ENCODE data around the gene CACNA1C. TPM values are rescaled to one million over a fixed set of nuclear protein-coding genes. Genes with fewer than 3 reads are reported as not detected.

The CACNA1C gene
- total and polyA plus RNA-seq, 5 donors, result 34.6 to 163 (median 123) TPM

- Histone ChIP-seq H3K4me1 (ENCODE audit: control insufficient read depth, insufficient read depth, low read length) (no peaks in the 10 kb centered on the region), H3K4me3 (ENCODE audit: low read length) (no peak overlapping the region), H3K27ac (ENCODE audit: low read length) (no peak overlapping the region), H3K9me3 (ENCODE audit: control insufficient read depth, low read length) (no peaks in the 10 kb centered on the region), H3K27me3 (ENCODE audit: control insufficient read depth, insufficient read depth) (no peaks in the 10 kb centered on the region)
- 68% methylated on average over 15 of the region's 15 CpGs for WGBS
- DNase-seq, result no peak
- intact Hi-C loops (cut with DNase I), result no loop called here
- ATAC-seq, result no peak
Observed at GRCh38 chr12:2627076-2627834, 574.5 kb downstream of the CACNA1C start.

- 63% methylated on average over 11 of the region's 11 CpGs for WGBS
- no peak overlapping the region for H3K4me3 ChIP-seq (ENCODE audit: low read length)
- no peaks in the 10 kb centered on the region for H3K27me3 ChIP-seq (ENCODE audit: control insufficient read depth, insufficient read depth)
- no peak for ATAC-seq
- no peak overlapping the region for H3K27ac ChIP-seq (ENCODE audit: low read length)
- no peaks in the 10 kb centered on the region for H3K9me3 ChIP-seq (ENCODE audit: control insufficient read depth, low read length)
- DNase-seq, result no peak
- intact Hi-C loops (cut with DNase I), result no loop called here
- no peaks in the 10 kb centered on the region for H3K4me1 ChIP-seq (ENCODE audit: control insufficient read depth, insufficient read depth, low read length)
Observed at GRCh38 chr12:2627835-2628191, 575.0 kb downstream of the CACNA1C start.

GRCh38 chr12:2628401-2628800 lies 575.6 kb downstream of the CACNA1C start:
- Histone ChIP-seq H3K4me1 (ENCODE audit: control insufficient read depth, insufficient read depth, low read length) (no peaks in the 10 kb centered on the region), H3K27me3 (ENCODE audit: control insufficient read depth, insufficient read depth) (no peaks in the 10 kb centered on the region), H3K27ac (ENCODE audit: low read length) (no peak overlapping the region), H3K9me3 (ENCODE audit: control insufficient read depth, low read length) (no peaks in the 10 kb centered on the region), H3K4me3 (ENCODE audit: low read length) (no peak overlapping the region)
- no peak for ATAC-seq
- intact Hi-C loops (cut with DNase I), result no loop called here
- 89% methylated on average over 6 of the region's 6 CpGs for WGBS
- no peak for DNase-seq

GRCh38 chr12:2629051-2629450 lies 576.3 kb downstream of the CACNA1C start:
- intact Hi-C loops (cut with DNase I), result no loop called here

GRCh38 chr12:2631653-2632350 lies 579.0 kb downstream of the CACNA1C start:
- DNase-seq (peak in 1 of 3 donors; percentile 43), ATAC-seq (peak; percentile 46 to 75)
- Histone ChIP-seq H3K27me3 (ENCODE audit: control insufficient read depth, insufficient read depth) (no peaks in the 10 kb centered on the region), H3K4me3 (ENCODE audit: low read length) (no peak overlapping the region), H3K9me3 (ENCODE audit: control insufficient read depth, low read length) (no peaks in the 10 kb centered on the region), H3K4me1 (ENCODE audit: control insufficient read depth, insufficient read depth, low read length) (no peaks in the 10 kb centered on the region), H3K27ac (ENCODE audit: low read length) (peak overlapping the region; percentile 26)
- 62% methylated on average over 16 of the region's 16 CpGs for WGBS
- intact Hi-C loops (cut with DNase I), result no loop called here

More at GRCh38 chr12:2629051-2629450, 576.3 kb downstream of the CACNA1C start:
- H3K27me3 ChIP-seq (ENCODE audit: control insufficient read depth, insufficient read depth), result no peaks in the 10 kb centered on the region
- DNase-seq (no peak), ATAC-seq (no peak)
- H3K27ac ChIP-seq (ENCODE audit: low read length), result no peak overlapping the region
- no peaks in the 10 kb centered on the region for H3K4me1 ChIP-seq (ENCODE audit: control insufficient read depth, insufficient read depth, low read length)
- WGBS, result 89% methylated on average over 5 of the region's 5 CpGs
- H3K9me3 ChIP-seq (ENCODE audit: control insufficient read depth, low read length), result no peaks in the 10 kb centered on the region
- no peak overlapping the region for H3K4me3 ChIP-seq (ENCODE audit: low read length)

- DNase-seq, result no peak
- Histone ChIP-seq H3K4me1 (ENCODE audit: control insufficient read depth, insufficient read depth, low read length) (no peaks in the 10 kb centered on the region), H3K4me3 (ENCODE audit: low read length) (no peak overlapping the region), H3K9me3 (ENCODE audit: control insufficient read depth, low read length) (no peaks in the 10 kb centered on the region), H3K27ac (ENCODE audit: low read length) (no peak overlapping the region), H3K27me3 (ENCODE audit: control insufficient read depth, insufficient read depth) (no peaks in the 10 kb centered on the region)
- 92% methylated on average over 16 of the region's 16 CpGs for WGBS
- intact Hi-C loops (cut with DNase I), result no loop called here
- ATAC-seq, result no peak
Observed at GRCh38 chr12:2633176-2633824, 580.5 kb downstream of the CACNA1C start.

GRCh38 chr12:2633825-2634200 lies 581.0 kb downstream of the CACNA1C start:
- Histone ChIP-seq H3K27ac (ENCODE audit: low read length) (no peak overlapping the region), H3K9me3 (ENCODE audit: control insufficient read depth, low read length) (no peaks in the 10 kb centered on the region), H3K4me1 (ENCODE audit: control insufficient read depth, insufficient read depth, low read length) (no peaks in the 10 kb centered on the region), H3K4me3 (ENCODE audit: low read length) (no peak overlapping the region), H3K27me3 (ENCODE audit: control insufficient read depth, insufficient read depth) (no peaks in the 10 kb centered on the region)
- ATAC-seq (no peak), DNase-seq (no peak)
- intact Hi-C loops (cut with DNase I), result no loop called here
- 96% methylated on average over 15 of the region's 15 CpGs for WGBS

- no peak for DNase-seq
- 78% methylated on average over 2 of the region's 2 CpGs for WGBS
- Histone ChIP-seq H3K4me1 (ENCODE audit: control insufficient read depth, insufficient read depth, low read length) (no peaks in the 10 kb centered on the region), H3K9me3 (ENCODE audit: control insufficient read depth, low read length) (no peaks in the 10 kb centered on the region), H3K27me3 (ENCODE audit: control insufficient read depth, insufficient read depth) (no peaks in the 10 kb centered on the region), H3K27ac (ENCODE audit: low read length) (no peak overlapping the region), H3K4me3 (ENCODE audit: low read length) (no peak overlapping the region)
- intact Hi-C loops (cut with DNase I), result no loop called here
- ATAC-seq, result no peak
Observed at GRCh38 chr12:2634471-2634870, 581.7 kb downstream of the CACNA1C start.

GRCh38 chr12:2636741-2637340 lies 584.1 kb downstream of the CACNA1C start:
- intact Hi-C loops (cut with DNase I), result no loop called here
- H3K27ac ChIP-seq (ENCODE audit: low read length), result no peak overlapping the region

GRCh38 chr12:2637371-2637770 lies 584.6 kb downstream of the CACNA1C start:
- no peak for DNase-seq
- Histone ChIP-seq H3K4me3 (ENCODE audit: low read length) (no peak overlapping the region), H3K9me3 (ENCODE audit: control insufficient read depth, low read length) (no peaks in the 10 kb centered on the region), H3K27ac (ENCODE audit: low read length) (no peak overlapping the region), H3K27me3 (ENCODE audit: control insufficient read depth, insufficient read depth) (no peaks in the 10 kb centered on the region), H3K4me1 (ENCODE audit: control insufficient read depth, insufficient read depth, low read length) (peaks cover 3% of the 10 kb centered on the region)
- ATAC-seq, result no peak
- intact Hi-C loops (cut with DNase I), result no loop called here
- WGBS, result 90% methylated on average over 8 of the region's 8 CpGs

More at GRCh38 chr12:2636741-2637340, 584.1 kb downstream of the CACNA1C start:
- Histone ChIP-seq H3K4me3 (ENCODE audit: low read length) (no peak overlapping the region), H3K4me1 (ENCODE audit: control insufficient read depth, insufficient read depth, low read length) (peaks cover 3% of the 10 kb centered on the region), H3K9me3 (ENCODE audit: control insufficient read depth, low read length) (no peaks in the 10 kb centered on the region), H3K27me3 (ENCODE audit: control insufficient read depth, insufficient read depth) (no peaks in the 10 kb centered on the region)
- ATAC-seq (no peak), DNase-seq (no peak)
- WGBS, result 79% methylated on average over 7 of the region's 7 CpGs
